ENCODE results near the gene FN1. TPM values are rescaled to one million over a fixed set of nuclear protein-coding genes. Genes with fewer than 3 reads are reported as not detected.

The FN1 gene
- total and polyA plus RNA-seq, 2 donors (not counting 3 experiments of a cell fraction or from before 2014, with no cell fraction given), result 3,221 to 3,740 TPM

GRCh38 chr2:215404348-215405012 lies 31.4 kb downstream of the FN1 start:
- ChIA-PET CTCF (interaction anchor here (1.4 to 4.1 kb wide), 3 partner anchors 516 to 527 kb away, joined by 3 to 27 read pairs (median 7); no protein-coding TSS in a partner anchor), POLR2A (interaction anchor here (1.1 kb wide), 1 partner anchor 10 kb away, joined by 3 read pairs; no protein-coding TSS in a partner anchor)
- Histone ChIP-seq H3K4me2 (ENCODE audit: insufficient read depth, low read length) (no peak overlapping the region), H3K36me3 (ENCODE audit: control insufficient read depth in 2 of 2, extremely low read depth in 1 of 2, insufficient read depth in 2 of 2, low read length in 2 of 2) (peaks cover 52 to 76% of the 10 kb centered on the region in 2 experiments), H3K4me1 (ENCODE audit: control insufficient read depth, extremely low read depth, insufficient read depth, low read length) (peaks cover 3% of the 10 kb centered on the region), H3K9me3 (replicated peaks; ENCODE audit: control insufficient read depth, insufficient read depth, low read length) (no peaks in the 10 kb centered on the region), H3K4me3 (replicated peaks in 1 of 3; ENCODE audit: insufficient read depth in 1 of 3, low read depth in 1 of 3, low read length in 3 of 3) (no peak overlapping the region), H4K20me1 (replicated peaks; ENCODE audit: control insufficient read depth, extremely low read depth, insufficient read depth, low read length) (no peaks in the 10 kb centered on the region), H2AFZ (ENCODE audit: low read depth, low read length) (no peak overlapping the region), H3K79me2 (ENCODE audit: control insufficient read depth, insufficient read depth, low read length) (peaks cover 15% of the 10 kb centered on the region), H3K9ac (replicated peaks; ENCODE audit: extremely low read depth, insufficient read depth, low read length) (no peak overlapping the region), H3K27ac (ENCODE audit: insufficient read depth, low read depth, low read length) (no peak overlapping the region), H3K9me1 (replicated peaks; ENCODE audit: control insufficient read depth, extremely low read depth, insufficient read depth, low read length) (no peaks in the 10 kb centered on the region), H3K27me3 (ENCODE audit: control insufficient read depth in 2 of 2, insufficient read depth in 2 of 2, low read length in 2 of 2) (no peaks in the 10 kb centered on the region)
- FAIRE-seq (no peak), DNase-seq (ENCODE audit: low read depth, low spot score) (no peak)
- intact Hi-C loops (cut with micrococcal nuclease), result no loop called here
- TF ChIP-seq MYC (IDR thresholded peaks at IDR 0.05; ENCODE audit: low read depth, low read length) (no peak), POLR2AphosphoS5 (IDR thresholded peaks at IDR 0.05; ENCODE audit: insufficient read depth, low read depth, low read length) (no peak), JUN (IDR thresholded peaks at IDR 0.05; ENCODE audit: borderline replicate concordance, insufficient read depth, insufficient read length, low read depth) (no peak), FOS (IDR thresholded peaks at IDR 0.05; ENCODE audit: borderline replicate concordance, insufficient read depth, low read length) (no peak)
- dilution Hi-C loops (cut with MboI; ENCODE audit: extremely low pct_ligation_motif_present, low sequenced_read_pairs), result no loop called here
- BruUV-seq (replicated peaks), result no TSS peak

GRCh38 chr2:215403441-215404347 lies 32.2 kb downstream of the FN1 start:
- H3K9me1 ChIP-seq (replicated peaks; ENCODE audit: control insufficient read depth, extremely low read depth, insufficient read depth, low read length), result no peaks in the 10 kb centered on the region
- DNase-seq (ENCODE audit: low read depth, low spot score) (no peak), FAIRE-seq (no peak)
- dilution Hi-C loops (cut with MboI; ENCODE audit: extremely low pct_ligation_motif_present, low sequenced_read_pairs), result no loop called here
- H3K36me3 ChIP-seq (ENCODE audit: control insufficient read depth in 2 of 2, extremely low read depth in 1 of 2, insufficient read depth in 2 of 2, low read length in 2 of 2), result peaks cover 51 to 76% of the 10 kb centered on the region in 2 experiments
- peaks cover 11% of the 10 kb centered on the region for H3K4me1 ChIP-seq (ENCODE audit: control insufficient read depth, extremely low read depth, insufficient read depth, low read length)
- no peak overlapping the region for H3K27ac ChIP-seq (ENCODE audit: insufficient read depth, low read depth, low read length)
- H3K9ac ChIP-seq (replicated peaks; ENCODE audit: extremely low read depth, insufficient read depth, low read length), result no peak overlapping the region
- intact Hi-C loops (cut with micrococcal nuclease), result no loop called here
- no peaks in the 10 kb centered on the region for H4K20me1 ChIP-seq (replicated peaks; ENCODE audit: control insufficient read depth, extremely low read depth, insufficient read depth, low read length)
- POLR2A ChIA-PET, result no interaction called here
- H3K27me3 ChIP-seq (ENCODE audit: control insufficient read depth in 2 of 2, insufficient read depth in 2 of 2, low read length in 2 of 2), result no peaks in the 10 kb centered on the region
- no peak overlapping the region for H3K4me3 ChIP-seq (replicated peaks in 1 of 3; ENCODE audit: insufficient read depth in 1 of 3, low read depth in 1 of 3, low read length in 3 of 3)
- H3K4me2 ChIP-seq (ENCODE audit: insufficient read depth, low read length), result no peak overlapping the region
- BruUV-seq (replicated peaks), result no TSS peak
- CTCF ChIA-PET, result interaction anchor here (1.4 to 4.1 kb wide), 2 partner anchors 517 to 528 kb away, joined by 3 to 27 read pairs; no protein-coding TSS in a partner anchor
- TF ChIP-seq EZH2 (IDR thresholded peaks at IDR 0.05; ENCODE audit: borderline replicate concordance, low read depth, low read length, severe bottlenecking), result no peak
- TF ChIP-seq POLR2A (IDR thresholded peaks at IDR 0.05; ENCODE audit: low read depth, low read length), result peak; percentile 52
- TF ChIP-seq MYC (IDR thresholded peaks at IDR 0.05; ENCODE audit: low read depth, low read length), result no peak
- no peak for TF ChIP-seq GATA2 (IDR thresholded peaks at IDR 0.05; ENCODE audit: insufficient read depth, insufficient read length, low read depth, low read length)
- no peak for TF ChIP-seq JUN (IDR thresholded peaks at IDR 0.05; ENCODE audit: borderline replicate concordance, insufficient read depth, insufficient read length, low read depth)
- TF ChIP-seq CTCF (IDR thresholded peaks at IDR 0.05; ENCODE audit: extremely low read depth in 1 of 2, insufficient read depth in 1 of 2, low read depth in 1 of 2, low read length in 2 of 2), result no peak
- TF ChIP-seq FOS (IDR thresholded peaks at IDR 0.05; ENCODE audit: borderline replicate concordance, insufficient read depth, low read length), result no peak
- H3K9me3 ChIP-seq (replicated peaks; ENCODE audit: control insufficient read depth, insufficient read depth, low read length), result no peaks in the 10 kb centered on the region
- peaks cover 14% of the 10 kb centered on the region for H3K79me2 ChIP-seq (ENCODE audit: control insufficient read depth, insufficient read depth, low read length)
- H2AFZ ChIP-seq (ENCODE audit: low read depth, low read length), result no peak overlapping the region

Data from endothelial cell of umbilical vein (primary cell).